A549 (cell line): ENCODE results near the gene LGI2. TPM values are rescaled to one million over a fixed set of nuclear protein-coding genes. Genes with fewer than 3 reads are reported as not detected.

Source experiments
- ATAC-seq, 2 experiments: fragments of 200-7000 bp in 1 of 2; fragments of >200 bp in 1 of 2; cut with Nextera tagmentation in 1 of 2; cut with Tn5 transposase in 1 of 2; 3 replicates each; pipeline versions ENCODE4 v1.8.0 to v1.9.1; 2018 to 2020; ENCODE audit warnings: mild to moderate bottlenecking in 1 of 2, moderate library complexity in 1 of 2
- CTCF ChIA-PET: fragments of 300-600 bp; sonication (Branson Sonifier 250); formaldehyde crosslinking; extraction: SDS; loops from one replicate; lab custom pipeline; 2021; ENCODE audit warnings: antibody characterized with exemption, inconsistent platforms; lab: Yijun Ruan, JAX
- POLR2A ChIA-PET: fragments of 350-600 bp; formaldehyde crosslinking; extraction: SDS; loops from one replicate; lab custom pipeline; 2021; ENCODE audit warnings: antibody characterized with exemption, inconsistent platforms; lab: Yijun Ruan, JAX
- DNase-seq, 2 experiments: peaks; one replicate each; pipeline versions ENCODE4 v3.0.0 to v3.0.0-alpha.2; 2011 to 2016; ENCODE audit warnings: low read depth in 1 of 2, low spot score in 1 of 2
- FAIRE-seq: peaks from 2 replicates; lab custom pipeline; 2011; peaks lifted over from hg19 to GRCh38; lab: Jason Lieb, UNC
- H3K27ac ChIP-seq, 2 experiments: fragments of >200 bp; sonication (Bioruptor Twin); formaldehyde crosslinking; 3 replicates each; pipeline ENCODE4 v1.5.1; 2016 to 2017
- H3K4me1 ChIP-seq: fragments of >200 bp; sonication (Bioruptor Twin); formaldehyde crosslinking; 3 replicates; pipeline ENCODE4 v1.6.1; 2016
- H3K4me2 ChIP-seq: fragments of >200 bp; sonication (Bioruptor Twin); formaldehyde crosslinking; 3 replicates; pipeline ENCODE4 v1.6.1; 2016
- H3K4me3 ChIP-seq: fragments of >200 bp; sonication (Bioruptor Twin); formaldehyde crosslinking; 3 replicates; pipeline ENCODE4 v1.5.1; 2016
- H3K9me3 ChIP-seq: fragments of >200 bp; sonication (Bioruptor Twin); formaldehyde crosslinking; 3 replicates; pipeline ENCODE4 v1.6.1; 2016
- CBX8 ChIP-seq: fragments of 200-600 bp; sonication (generic); IDR thresholded peaks from 2 replicates; pipeline ENCODE4 v1.6.1; 2016
- ESRRA ChIP-seq: fragments of 150-350 bp; IDR thresholded peaks from 2 replicates; pipeline ENCODE4 v1.6.1; 2014; ENCODE audit warnings: mild to moderate bottlenecking, low read length, borderline replicate concordance
- FOSB ChIP-seq: fragments of 250-450 bp; sonication (Bioruptor Pico); IDR thresholded peaks from 2 replicates; pipeline ENCODE4 v1.5.0; 2020; ENCODE audit warnings: mild to moderate bottlenecking, moderate library complexity
- FOSL2 ChIP-seq, 2 experiments: fragments of 450-650 bp in 1 of 2; fragments of >200 bp in 1 of 2; sonication (Bioruptor Twin) in 1 of 2; formaldehyde crosslinking; IDR thresholded peaks; 2 replicates each; pipeline versions ENCODE4 v1.5.0 to v1.6.1; 2016 to 2020; ENCODE audit warnings: mild to moderate bottlenecking in 1 of 2, moderate library complexity in 1 of 2
- FOXS1 ChIP-seq: fragments of 250-450 bp; sonication (Bioruptor Pico); IDR thresholded peaks from 2 replicates; pipeline ENCODE4 v1.5.0; 2020; ENCODE audit warnings: mild to moderate bottlenecking, moderate library complexity
- HDAC2 ChIP-seq: fragments of 200-600 bp; sonication (generic); IDR thresholded peaks from 2 replicates; pipeline ENCODE4 v1.6.1; 2016
- HEYL ChIP-seq: fragments of 250-450 bp; sonication (Bioruptor Pico); IDR thresholded peaks from 2 replicates; pipeline ENCODE4 v1.8.0; 2021; ENCODE audit warnings: mild to moderate bottlenecking, moderate library complexity
- HOXB13 ChIP-seq: fragments of 250-450 bp; sonication (Bioruptor Pico); IDR thresholded peaks from 2 replicates; pipeline ENCODE4 v1.5.0; 2020; ENCODE audit warnings: low read depth, mild to moderate bottlenecking, moderate library complexity
- HOXB5 ChIP-seq: fragments of 250-450 bp; sonication (Bioruptor Pico); IDR thresholded peaks from 2 replicates; pipeline ENCODE4 v1.5.0; 2020; ENCODE audit warnings: mild to moderate bottlenecking, moderate library complexity
- JUNB ChIP-seq: fragments of >200 bp; sonication (Bioruptor Twin); formaldehyde crosslinking; IDR thresholded peaks from 2 replicates; pipeline ENCODE4 v1.6.1; 2016
- MAZ ChIP-seq: fragments of 150-350 bp; IDR thresholded peaks from 2 replicates; pipeline ENCODE4 v1.6.1; 2014; ENCODE audit warnings: antibody characterized with exemption, low read depth, low read length, borderline replicate concordance
- RARB ChIP-seq: fragments of 250-450 bp; sonication (Bioruptor Pico); IDR thresholded peaks from 2 replicates; pipeline ENCODE4 v1.8.0; 2021; ENCODE audit warnings: mild to moderate bottlenecking, moderate library complexity
- RNF2 ChIP-seq: fragments of 200-600 bp; sonication (generic); IDR thresholded peaks from 2 replicates; pipeline ENCODE4 v1.6.1; 2016; ENCODE audit warnings: low read depth, mild to moderate bottlenecking, antibody characterized with exemption, moderate library complexity, borderline replicate concordance
- SREBF2 ChIP-seq: fragments of 450-650 bp; IDR thresholded peaks from 2 replicates; pipeline ENCODE4 v1.6.1; 2014; ENCODE audit warnings: mild to moderate bottlenecking, moderate library complexity
- TFCP2L1 ChIP-seq: fragments of 250-450 bp; sonication (Bioruptor Pico); IDR thresholded peaks from 2 replicates; pipeline ENCODE4 v1.5.0; 2021; ENCODE audit warnings: mild to moderate bottlenecking
- TP53 ChIP-seq: fragments of 250-450 bp; sonication (Bioruptor Pico); IDR thresholded peaks from 2 replicates; pipeline ENCODE4 v1.5.0; 2021; ENCODE audit warnings: mild to moderate bottlenecking, moderate library complexity
- ZC3H11A ChIP-seq: fragments of 450-650 bp; IDR thresholded peaks from 2 replicates; pipeline ENCODE4 v1.6.1; 2014; ENCODE audit warnings: antibody characterized with exemption, mild to moderate bottlenecking
- ZFP36 ChIP-seq: fragments of 450-650 bp; IDR thresholded peaks from 2 replicates; pipeline ENCODE4 v1.6.1; 2014; ENCODE audit warnings: borderline replicate concordance; ENCODE audit not compliant: partially characterized antibody
- WGBS: methylation state at CpG from one replicate; pipeline ENCODE4 v1.1.6; 2017; ENCODE audit errors: missing lambda C conversion rate; 5-methylcytosine and 5-hydroxymethylcytosine counted together
- polyA plus RNA-seq, 4 experiments: library from polyadenylated mRNA; depleted of rRNA in 3 of 4; stranded (reverse); fragments of >200 nt; fragmentation: RNase III in 1 of 4; extraction: RNeasy Plus Mini Kit Qiagen cat#74134 plus additional on column Dnase treatment in 1 of 4; gene quantifications; 2 replicates in 3 of 4; 3 replicates in 1 of 4; pipeline ENCODE4 v1.2.3, GENCODE V29; 2011 to 2017
- TF ChIP-seq, protein P1 (sequence below): fragments of 200-600 bp; sonication (generic); IDR thresholded peaks from 2 replicates; pipeline ENCODE4 v1.6.1; 2016; ENCODE audit warnings: antibody characterized with exemption, mild to moderate bottlenecking, moderate library complexity
- TF ChIP-seq, protein P2 (sequence below): fragments of >200 bp; sonication (Bioruptor Twin); formaldehyde crosslinking; IDR thresholded peaks from 2 replicates; pipeline ENCODE4 v1.6.1; 2016
- TF ChIP-seq, protein P3 (sequence below): fragments of >200 bp; sonication (Bioruptor Twin); formaldehyde crosslinking; IDR thresholded peaks from 3 replicates; pipeline ENCODE4 v1.5.1; 2016
- TF ChIP-seq, protein P4 (sequence below): IDR thresholded peaks from 2 replicates; pipeline ENCODE4 v1.6.1; 2012

LGI2 gene
- polyA plus RNA-seq, 2 of the 4 experiments (the other 2 are of a cell fraction), result 0.05 to 0.14 TPM

DNA sequence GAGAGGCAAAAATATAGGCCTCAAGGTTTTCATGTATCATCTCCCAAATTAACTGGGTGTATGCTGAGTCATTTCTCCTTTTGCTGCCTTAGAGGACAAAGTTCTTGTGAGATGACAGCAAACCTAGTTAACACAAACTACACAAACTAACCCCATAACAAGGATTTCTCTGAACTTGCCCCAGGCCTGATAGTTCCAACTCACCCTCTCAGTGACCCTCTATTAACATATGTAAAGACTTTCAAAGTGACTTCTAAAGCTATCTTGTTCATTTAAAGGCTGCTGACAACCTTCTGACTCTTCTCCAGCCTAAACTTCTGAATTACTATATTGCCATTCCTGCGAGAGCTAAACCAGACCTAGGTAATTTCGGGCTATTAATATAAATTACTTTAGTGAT, 74.7 kb downstream of the LGI2 start:
- WGBS, result 68% methylated on average over 2 of the region's 2 CpGs
- ChIA-PET POLR2A (no interaction called here), CTCF (interaction anchor here (2.0 kb wide), 1 partner anchor 24 kb away, joined by 6 read pairs; no protein-coding TSS in a partner anchor)
- Histone ChIP-seq H3K27ac (no peak overlapping the region), H3K4me1 (no peaks in the 10 kb centered on the region), H3K9me3 (no peaks in the 10 kb centered on the region), H3K4me2 (no peak overlapping the region), H3K4me3 (no peak overlapping the region)
- ATAC-seq, result no peak
- no peak for TF ChIP-seq ZFP36
- TF ChIP-seq, protein P1, sequence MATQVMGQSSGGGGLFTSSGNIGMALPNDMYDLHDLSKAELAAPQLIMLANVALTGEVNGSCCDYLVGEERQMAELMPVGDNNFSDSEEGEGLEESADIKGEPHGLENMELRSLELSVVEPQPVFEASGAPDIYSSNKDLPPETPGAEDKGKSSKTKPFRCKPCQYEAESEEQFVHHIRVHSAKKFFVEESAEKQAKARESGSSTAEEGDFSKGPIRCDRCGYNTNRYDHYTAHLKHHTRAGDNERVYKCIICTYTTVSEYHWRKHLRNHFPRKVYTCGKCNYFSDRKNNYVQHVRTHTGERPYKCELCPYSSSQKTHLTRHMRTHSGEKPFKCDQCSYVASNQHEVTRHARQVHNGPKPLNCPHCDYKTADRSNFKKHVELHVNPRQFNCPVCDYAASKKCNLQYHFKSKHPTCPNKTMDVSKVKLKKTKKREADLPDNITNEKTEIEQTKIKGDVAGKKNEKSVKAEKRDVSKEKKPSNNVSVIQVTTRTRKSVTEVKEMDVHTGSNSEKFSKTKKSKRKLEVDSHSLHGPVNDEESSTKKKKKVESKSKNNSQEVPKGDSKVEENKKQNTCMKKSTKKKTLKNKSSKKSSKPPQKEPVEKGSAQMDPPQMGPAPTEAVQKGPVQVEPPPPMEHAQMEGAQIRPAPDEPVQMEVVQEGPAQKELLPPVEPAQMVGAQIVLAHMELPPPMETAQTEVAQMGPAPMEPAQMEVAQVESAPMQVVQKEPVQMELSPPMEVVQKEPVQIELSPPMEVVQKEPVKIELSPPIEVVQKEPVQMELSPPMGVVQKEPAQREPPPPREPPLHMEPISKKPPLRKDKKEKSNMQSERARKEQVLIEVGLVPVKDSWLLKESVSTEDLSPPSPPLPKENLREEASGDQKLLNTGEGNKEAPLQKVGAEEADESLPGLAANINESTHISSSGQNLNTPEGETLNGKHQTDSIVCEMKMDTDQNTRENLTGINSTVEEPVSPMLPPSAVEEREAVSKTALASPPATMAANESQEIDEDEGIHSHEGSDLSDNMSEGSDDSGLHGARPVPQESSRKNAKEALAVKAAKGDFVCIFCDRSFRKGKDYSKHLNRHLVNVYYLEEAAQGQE, result no peak
- TF ChIP-seq, protein P2, sequence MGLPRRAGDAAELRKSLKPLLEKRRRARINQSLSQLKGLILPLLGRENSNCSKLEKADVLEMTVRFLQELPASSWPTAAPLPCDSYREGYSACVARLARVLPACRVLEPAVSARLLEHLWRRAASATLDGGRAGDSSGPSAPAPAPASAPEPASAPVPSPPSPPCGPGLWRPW, result no peak
- TF ChIP-seq HOXB13, result no peak
- no peak for TF ChIP-seq HDAC2
- DNase-seq, result no peak
- FAIRE-seq, result no peak

DNA sequence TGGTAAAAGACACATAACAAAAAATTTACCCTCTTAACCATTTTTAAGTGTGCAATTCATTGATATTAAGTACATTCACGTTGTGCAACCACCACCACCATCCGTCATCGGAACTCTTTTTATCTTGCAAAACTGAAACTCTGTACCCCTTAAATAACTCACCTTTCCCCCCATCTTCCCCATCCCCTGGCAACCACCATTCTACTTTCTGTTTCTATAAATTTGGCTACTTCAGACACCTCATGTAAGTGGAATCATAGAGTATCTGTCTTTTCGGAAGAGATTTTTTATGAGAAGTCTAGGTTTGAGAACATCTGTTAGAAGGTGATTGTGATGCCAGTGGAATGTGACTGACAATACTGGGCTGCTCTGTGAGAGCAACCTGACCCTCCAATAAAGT, 78.1 kb downstream of the LGI2 start:
- no peak for ATAC-seq
- Histone ChIP-seq H3K4me1 (no peaks in the 10 kb centered on the region), H3K4me3 (no peak overlapping the region), H3K27ac (no peak overlapping the region), H3K4me2 (no peak overlapping the region), H3K9me3 (no peaks in the 10 kb centered on the region)
- CTCF ChIA-PET, result no interaction called here
- DNase-seq, result no peak
- no peak for TF ChIP-seq ZC3H11A
- TF ChIP-seq HOXB13, result no peak
- TF ChIP-seq MAZ, result no peak
- no peak for TF ChIP-seq RNF2
- TF ChIP-seq, protein P1, result no peak
- no peak for TF ChIP-seq TFCP2L1
- no peak for TF ChIP-seq CBX8
- TF ChIP-seq TP53 (CRISPR knock-in tag), result no peak
- TF ChIP-seq FOSB (CRISPR knock-in tag), result no peak
- TF ChIP-seq HOXB5 (CRISPR knock-in tag), result no peak
- no peak for TF ChIP-seq JUNB
- TF ChIP-seq, protein P3, sequence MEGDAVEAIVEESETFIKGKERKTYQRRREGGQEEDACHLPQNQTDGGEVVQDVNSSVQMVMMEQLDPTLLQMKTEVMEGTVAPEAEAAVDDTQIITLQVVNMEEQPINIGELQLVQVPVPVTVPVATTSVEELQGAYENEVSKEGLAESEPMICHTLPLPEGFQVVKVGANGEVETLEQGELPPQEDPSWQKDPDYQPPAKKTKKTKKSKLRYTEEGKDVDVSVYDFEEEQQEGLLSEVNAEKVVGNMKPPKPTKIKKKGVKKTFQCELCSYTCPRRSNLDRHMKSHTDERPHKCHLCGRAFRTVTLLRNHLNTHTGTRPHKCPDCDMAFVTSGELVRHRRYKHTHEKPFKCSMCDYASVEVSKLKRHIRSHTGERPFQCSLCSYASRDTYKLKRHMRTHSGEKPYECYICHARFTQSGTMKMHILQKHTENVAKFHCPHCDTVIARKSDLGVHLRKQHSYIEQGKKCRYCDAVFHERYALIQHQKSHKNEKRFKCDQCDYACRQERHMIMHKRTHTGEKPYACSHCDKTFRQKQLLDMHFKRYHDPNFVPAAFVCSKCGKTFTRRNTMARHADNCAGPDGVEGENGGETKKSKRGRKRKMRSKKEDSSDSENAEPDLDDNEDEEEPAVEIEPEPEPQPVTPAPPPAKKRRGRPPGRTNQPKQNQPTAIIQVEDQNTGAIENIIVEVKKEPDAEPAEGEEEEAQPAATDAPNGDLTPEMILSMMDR, result no peak
- no peak for TF ChIP-seq RARB
- TF ChIP-seq ESRRA, result no peak
- TF ChIP-seq FOSL2 (IDR thresholded peaks at IDR 0.05), result no peak
- no peak for TF ChIP-seq FOSL2 (CRISPR knock-in tag; IDR thresholded peaks at IDR 0.05)
- TF ChIP-seq HEYL (CRISPR knock-in tag), result no peak
- TF ChIP-seq FOXS1, result no peak
- TF ChIP-seq SREBF2, result no peak
- TF ChIP-seq, protein P4, sequence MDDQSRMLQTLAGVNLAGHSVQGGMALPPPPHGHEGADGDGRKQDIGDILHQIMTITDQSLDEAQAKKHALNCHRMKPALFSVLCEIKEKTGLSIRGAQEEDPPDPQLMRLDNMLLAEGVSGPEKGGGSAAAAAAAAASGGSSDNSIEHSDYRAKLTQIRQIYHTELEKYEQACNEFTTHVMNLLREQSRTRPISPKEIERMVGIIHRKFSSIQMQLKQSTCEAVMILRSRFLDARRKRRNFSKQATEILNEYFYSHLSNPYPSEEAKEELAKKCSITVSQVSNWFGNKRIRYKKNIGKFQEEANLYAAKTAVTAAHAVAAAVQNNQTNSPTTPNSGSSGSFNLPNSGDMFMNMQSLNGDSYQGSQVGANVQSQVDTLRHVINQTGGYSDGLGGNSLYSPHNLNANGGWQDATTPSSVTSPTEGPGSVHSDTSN, result no peak
- POLR2A ChIA-PET, result no interaction called here
- no peak for FAIRE-seq
- whole genome bisulfite sequencing, result 74% methylated on average over 4 of the region's 4 CpGs
